Stimulated activated CD4-positive, alpha-beta T cell treated with anti-CD3 and anti-CD28 coated beads, TNF-alpha, amount 100 ng/mL, for 1 hour (primary cell): ENCODE measurements around the gene EXOC1.
"Not testable (repeated sequence)": the region's sequence is repeated elsewhere in the genome, so short reads cannot be mapped to it uniquely, and the experiment has no call there.

Source experiments
- DNase-seq, 3 donors: peaks; one replicate each; pipeline ENCODE4 v3.0.0-alpha.2; 2020; ENCODE audit warnings: low read depth in 3 of 3, low spot score in 1 of 3

EXOC1 gene, protein sequence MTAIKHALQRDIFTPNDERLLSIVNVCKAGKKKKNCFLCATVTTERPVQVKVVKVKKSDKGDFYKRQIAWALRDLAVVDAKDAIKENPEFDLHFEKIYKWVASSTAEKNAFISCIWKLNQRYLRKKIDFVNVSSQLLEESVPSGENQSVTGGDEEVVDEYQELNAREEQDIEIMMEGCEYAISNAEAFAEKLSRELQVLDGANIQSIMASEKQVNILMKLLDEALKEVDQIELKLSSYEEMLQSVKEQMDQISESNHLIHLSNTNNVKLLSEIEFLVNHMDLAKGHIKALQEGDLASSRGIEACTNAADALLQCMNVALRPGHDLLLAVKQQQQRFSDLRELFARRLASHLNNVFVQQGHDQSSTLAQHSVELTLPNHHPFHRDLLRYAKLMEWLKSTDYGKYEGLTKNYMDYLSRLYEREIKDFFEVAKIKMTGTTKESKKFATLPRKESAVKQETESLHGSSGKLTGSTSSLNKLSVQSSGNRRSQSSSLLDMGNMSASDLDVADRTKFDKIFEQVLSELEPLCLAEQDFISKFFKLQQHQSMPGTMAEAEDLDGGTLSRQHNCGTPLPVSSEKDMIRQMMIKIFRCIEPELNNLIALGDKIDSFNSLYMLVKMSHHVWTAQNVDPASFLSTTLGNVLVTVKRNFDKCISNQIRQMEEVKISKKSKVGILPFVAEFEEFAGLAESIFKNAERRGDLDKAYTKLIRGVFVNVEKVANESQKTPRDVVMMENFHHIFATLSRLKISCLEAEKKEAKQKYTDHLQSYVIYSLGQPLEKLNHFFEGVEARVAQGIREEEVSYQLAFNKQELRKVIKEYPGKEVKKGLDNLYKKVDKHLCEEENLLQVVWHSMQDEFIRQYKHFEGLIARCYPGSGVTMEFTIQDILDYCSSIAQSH

DNA sequence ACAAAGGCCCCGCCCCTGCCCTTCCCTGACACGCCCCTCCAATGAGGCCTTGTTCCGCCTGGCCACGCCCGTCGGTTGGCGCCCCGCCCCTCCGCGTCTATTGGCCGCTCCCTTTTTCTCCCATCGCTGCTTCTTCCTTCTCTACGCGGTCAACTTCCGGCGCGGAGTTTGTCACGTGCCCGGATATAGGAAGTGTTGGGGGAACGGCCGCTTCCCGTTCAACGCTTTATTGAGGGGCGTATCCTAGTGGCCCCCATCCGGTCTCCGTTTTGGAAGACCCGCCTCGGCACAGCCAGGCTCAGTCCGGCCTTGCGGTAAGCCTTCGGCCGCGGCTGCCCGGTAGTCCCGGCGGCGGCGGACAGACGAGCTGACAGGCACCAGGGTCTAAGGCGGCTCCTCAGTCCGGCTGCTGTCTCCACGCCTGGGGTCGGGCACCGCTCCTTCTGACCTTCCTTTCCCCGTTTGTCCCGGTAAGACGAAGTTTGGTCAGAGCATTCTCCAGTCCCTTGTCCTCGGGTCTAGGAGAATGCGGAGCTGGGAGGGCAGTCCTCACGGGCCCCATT is at the start of gene EXOC1:
Gene EXOC1, plus strand, starts transcription at position 165 of the 563 bp plus-strand sequence. CDS start 4,676 bp downstream, outside the sequence.
- peak; percentile 84 to 98 (median 92) for DNase-seq

DNA sequence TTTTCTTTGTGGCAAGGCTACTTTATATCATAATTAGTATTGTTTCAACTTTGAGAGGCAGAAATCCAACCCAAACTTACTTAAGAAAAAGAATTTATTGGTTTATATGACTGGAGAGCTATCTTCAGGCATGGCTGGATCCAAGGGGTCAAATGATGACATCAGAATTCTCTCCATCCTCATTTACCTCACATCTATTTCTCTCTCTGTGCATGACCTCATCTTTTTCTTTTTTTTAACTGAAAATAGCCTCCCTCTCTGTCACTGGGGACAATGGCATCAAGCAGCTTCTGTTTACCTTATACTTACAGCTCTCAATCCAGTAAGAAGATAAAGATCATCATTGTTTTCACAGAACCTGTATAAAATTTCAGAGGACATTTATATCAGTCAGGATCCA is 45.9 kb upstream of the EXOC1 start:
- no peak for DNase-seq

DNA sequence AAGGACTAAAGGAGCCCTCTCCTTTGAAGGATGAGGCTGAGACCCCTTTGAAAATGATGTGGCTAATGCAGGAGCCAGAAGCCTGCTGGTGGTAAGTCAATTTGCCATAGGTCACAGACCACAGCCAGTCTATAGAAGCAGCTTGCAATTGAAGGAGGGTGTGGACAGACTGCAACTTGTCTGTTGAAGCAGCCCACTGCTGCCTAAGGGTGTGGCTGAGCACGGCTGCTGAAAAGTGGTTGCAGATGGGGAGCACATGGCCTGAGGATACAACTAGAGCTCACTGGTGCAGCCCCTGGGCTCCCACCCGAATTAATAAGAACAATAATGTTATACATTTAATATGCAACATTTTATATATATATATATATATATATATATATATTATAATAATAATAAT is 45.3 kb upstream of the EXOC1 start:
- no peak for DNase-seq

DNA sequence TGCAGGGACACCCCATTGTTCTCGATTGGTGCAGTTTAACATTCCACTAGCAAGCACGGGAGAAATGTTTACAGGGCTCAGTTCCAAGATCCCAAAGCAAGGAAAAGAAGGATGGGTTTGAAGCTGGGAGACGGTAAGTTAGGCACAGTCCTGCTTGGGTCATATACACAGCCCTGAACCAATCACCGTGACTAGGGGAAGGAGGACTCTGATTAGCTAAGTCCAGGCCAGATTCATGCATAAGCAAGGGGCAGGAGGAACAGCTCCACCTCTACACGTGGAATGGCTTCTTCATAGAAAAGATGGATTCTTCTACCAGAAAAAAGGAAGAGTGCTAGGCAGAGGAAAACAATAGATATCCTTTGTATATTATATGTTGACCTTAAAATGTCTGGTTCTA is 44.8 kb upstream of the EXOC1 start:
- DNase-seq = no peak

DNA sequence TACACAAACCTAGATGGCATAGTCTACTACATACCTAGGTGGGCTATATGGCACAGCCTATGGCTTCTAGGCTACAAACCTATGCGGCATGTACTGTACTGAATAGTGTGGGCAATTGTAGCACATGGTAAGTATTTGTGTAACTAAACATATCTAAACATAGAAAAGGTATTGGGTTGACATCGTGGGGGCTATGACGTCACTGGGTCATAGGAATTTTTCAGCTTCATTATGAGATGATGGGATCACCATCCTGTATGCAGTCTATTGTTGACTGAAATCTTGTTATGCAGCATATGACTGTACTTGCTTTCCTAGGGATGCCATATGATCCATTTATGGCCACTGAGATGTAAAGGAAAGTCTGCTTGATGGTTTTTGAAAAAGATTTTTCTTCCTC is 35.8 kb upstream of the EXOC1 start:
- DNase-seq = no peak

DNA sequence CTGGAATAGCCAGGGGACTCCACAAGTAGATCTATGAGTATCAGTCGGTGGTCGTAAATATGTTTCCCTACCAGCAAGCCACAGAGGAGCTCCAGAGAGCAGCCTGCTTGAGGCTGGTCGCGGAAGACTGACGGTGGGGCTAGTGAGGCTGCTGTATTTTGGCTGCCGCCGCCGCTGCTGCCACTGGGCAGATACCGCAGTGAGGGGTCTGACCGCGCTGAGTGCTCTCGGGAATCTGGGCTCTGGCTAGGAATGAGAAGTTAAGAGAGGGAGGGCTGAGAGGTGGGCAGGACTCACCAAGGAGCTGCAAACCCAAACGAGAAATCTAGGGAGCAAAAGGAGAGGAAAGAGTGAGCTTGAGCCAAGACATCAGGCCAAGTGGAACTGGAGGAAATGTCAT is 33.8 kb upstream of the EXOC1 start, which contains the start of gene EXOC1L:
Gene EXOC1L, plus strand, starts transcription at position 157 of the 400 bp plus-strand sequence. Its CDS starts 237 bp downstream, at position 394.
- no peak for DNase-seq

DNA sequence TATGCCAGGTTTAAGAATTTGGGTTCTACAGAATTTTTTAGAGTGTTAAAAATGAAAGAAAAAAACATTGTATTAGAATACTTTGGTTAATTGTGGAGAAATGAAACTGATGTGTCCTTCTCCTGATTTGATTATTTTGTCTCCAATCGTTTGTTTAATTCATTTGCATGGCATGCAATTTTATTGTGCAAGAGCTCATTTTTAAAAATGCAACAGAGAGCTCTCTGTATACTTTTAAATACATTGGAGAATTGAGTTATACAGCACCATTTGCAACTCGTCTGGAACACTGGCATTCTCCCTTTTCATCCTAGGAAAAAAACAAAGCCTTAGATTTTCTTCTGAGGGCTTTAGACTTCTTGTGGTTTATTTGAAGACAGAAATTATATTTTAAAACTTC is 33.2 kb upstream of the EXOC1 start:
- no peak for DNase-seq

DNA sequence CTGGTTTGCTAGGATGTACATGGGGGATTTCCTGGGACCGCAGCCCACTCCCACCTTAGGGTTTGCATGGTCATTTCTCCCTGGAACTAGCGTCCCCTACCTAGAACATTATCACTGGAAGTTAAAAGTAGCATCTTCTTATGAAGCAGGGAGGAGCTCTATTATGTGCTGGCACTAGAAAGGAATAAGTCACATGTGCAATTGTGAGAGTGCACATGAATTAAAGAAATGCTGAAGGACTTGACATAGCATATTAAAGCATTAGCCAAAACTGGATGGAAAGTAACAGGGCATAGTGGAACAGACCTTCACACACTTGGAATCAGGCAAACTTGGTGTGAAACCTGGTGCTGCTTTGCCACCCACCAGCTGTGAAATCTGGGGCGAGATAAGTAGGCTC is 31.1 kb upstream of the EXOC1 start:
- no peak for DNase-seq

DNA sequence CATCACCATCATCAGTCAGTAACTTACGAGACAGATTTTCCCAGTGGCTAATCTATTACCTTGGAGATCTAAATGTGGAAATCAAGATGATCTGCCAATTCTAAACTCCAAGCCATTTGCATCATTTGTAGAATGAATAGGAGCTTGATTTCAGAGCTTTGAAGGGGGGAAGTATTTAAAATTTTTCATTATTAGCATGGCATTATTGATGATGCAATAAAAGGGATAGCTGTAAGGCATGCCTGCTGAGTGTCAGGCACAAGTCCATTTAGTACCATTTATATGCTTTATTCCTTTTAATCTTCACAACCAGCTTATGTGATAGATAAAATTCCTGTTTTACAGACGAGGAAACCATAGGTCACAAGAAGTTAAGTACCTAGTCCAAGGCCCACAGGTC is 28.6 kb upstream of the EXOC1 start:
- no peak for DNase-seq

DNA sequence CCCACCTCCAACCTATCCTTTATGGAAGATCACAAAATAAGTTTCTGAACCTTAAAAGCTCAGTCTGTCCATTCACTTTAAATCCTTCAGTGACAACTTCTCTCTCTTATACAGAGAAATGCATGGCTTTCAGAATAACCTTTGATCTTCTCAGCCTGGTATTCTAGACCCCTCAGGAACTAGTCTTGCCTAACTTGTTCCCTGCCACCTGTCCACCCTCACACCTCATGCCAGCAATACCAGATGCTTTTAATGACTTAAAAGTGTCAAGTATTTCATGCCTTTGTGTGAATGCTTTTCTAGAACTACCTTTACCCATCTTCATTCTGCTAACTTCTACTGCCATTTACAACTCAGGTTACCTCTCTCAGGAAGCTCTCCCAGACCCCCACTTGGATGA is 26.5 kb upstream of the EXOC1 start:
- no peak for DNase-seq

DNA sequence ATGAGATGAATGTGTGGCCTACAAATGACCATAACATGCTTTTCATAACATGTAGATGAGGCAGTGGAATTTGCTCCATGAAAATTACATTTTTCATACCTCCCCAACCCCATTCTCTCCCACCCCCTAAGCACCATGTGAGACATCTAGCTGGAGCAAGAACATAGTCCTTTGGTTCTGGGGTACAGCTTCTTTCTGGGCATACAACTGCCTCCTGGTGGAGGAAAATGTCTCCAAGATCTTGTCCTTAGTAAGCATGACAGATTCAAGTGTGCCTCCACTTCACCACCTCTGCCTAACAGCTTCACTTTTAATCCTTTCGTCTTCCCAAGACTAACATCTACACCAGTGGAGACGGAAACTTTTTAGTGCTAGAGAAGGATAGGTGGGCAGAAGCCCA is 25.9 kb upstream of the EXOC1 start:
- DNase-seq = no peak

DNA sequence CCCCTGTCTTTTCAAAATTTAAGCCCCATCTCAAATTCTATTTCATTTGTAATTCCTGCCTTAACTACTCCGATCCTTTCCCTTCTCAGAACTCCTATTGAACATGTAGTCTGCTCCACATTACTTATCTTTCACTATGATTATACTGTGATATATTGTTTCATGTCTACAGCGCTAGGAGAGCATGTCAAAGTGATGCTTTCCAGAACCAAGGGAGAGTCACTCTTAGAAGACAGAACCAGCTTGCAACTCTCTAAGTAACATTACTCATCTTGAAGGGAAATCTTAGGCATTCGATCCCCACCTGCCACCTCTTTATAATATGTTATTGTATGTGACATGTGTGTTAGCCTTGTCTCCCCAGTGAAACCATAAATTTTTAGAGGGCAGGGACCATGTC is 23.4 kb upstream of the EXOC1 start:
- DNase-seq = no peak

DNA sequence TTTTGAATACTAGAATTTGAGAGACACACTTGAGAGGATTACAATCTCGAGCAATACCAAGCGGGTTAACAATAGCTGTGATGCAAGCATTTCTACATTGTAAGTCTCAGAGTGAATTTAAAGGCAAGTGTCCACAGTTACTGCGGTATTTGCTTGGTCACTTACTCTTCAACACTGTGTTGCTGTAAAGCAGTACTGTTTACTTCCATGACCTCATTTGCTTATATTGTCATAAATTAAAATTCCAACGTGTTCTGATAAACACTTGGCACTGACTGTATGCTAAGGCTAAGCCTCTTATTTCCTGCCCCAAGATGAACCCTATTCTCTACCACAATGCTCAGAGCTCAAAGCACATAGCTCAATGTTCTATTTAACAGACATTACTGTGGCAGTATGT is 22.7 kb upstream of the EXOC1 start:
- no peak for DNase-seq

DNA sequence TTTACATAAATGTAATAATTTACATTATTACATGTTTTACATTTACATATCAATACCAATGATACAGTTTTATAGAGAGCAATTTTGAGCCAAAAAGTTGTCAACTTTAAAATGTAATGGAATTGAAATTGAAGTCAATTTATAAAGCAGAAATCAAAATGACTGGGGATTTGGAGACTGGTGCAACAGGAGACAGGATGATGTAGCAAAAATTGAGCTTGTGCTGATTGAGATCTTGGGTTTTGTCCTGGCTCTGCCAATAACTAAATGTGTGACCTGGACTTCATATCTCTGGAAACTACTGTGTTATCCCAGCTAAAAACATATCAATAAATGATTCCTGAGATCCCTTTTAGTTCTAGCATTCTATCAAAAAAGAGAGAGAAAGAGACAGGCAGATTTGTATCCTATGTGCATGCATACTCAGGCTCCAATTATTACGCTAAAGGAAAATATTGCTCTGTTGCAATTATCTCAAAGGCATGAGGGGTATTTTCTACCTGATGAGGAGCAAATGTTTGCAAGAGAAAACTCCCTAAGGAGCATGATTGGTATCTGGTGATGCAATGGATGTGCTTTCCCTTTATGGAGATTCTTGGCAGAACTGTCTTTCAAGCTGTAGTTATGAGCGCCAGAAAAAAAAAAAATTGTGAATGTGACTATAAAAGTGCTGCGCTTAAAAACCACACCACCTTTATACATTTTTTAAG is 19.2 kb upstream of the EXOC1 start:
- DNase-seq = no peak

DNA sequence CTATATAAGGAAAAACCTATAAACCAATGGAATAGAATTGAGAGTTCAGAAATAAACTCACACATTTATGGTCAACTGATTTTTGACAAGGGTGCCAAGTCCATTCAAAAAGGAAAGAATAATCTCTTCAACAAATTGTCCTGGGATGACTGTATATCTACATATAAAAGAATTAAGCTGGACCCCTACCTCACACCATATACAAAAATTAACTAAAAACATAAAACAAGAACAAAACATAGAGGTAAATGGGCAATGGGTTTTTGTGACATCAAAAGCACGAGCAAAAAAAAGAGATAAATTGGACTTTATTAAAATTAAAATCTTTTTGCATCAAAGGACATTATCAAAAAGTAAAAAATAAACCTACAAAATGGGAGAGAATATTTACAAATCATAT is 15.5 kb upstream of the EXOC1 start:
- no peak for DNase-seq

DNA sequence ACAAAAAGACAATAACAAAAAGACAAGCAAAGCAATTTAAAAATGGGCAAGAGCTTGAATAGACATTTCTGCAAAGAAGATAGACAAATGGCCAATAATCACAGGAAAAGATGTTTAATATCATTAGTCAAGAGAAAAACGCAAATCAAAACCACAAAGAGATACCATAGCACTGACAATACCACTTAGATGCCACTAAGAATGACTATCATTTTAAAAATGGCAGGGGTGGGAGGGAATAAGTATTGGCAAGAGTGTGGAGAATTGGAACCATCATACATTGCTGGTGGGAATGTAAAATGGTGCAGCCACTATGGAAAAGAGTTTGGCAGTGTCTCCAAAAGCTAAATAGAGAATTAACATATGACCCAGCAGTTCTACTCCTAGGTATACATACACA is 15.1 kb upstream of the EXOC1 start:
- no peak for DNase-seq

DNA sequence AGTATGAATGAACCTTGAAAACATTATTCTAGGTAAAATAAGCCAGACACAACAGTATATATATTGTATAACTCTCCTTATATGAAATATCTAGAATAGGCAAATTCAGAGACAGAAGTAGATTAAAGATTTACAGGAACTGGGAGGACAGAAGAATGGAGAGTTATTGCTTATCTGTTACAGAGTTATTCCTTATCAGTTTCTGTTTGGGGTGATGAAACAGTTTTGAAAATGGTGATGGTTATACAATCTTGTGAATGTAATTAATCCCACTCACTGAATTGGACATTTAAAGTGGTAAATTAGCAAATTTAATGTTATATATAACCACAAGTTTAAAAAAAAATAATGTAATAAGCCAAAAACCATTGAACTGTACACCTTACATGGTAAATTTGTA is 14.5 kb upstream of the EXOC1 start:
- DNase-seq = no peak

DNA sequence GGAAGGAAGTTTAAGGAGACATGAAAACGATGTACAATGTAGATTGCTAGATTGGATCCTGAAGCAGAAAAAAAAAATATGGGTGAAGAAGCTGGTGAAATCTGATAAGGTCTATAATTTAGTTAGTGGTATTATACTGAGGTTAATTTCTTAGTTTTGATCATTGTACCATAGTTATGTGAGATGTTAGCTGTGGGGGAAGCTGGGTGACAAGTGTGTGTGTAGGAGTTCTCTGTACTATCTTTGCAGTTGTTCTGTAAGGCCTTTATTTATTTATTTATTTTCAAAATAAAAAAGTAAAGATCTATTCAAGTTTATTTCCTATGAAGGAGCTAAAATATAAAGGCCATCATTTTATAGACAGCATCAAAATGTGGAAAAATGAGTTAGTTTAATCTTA is 12.5 kb upstream of the EXOC1 start:
- DNase-seq = no peak

DNA sequence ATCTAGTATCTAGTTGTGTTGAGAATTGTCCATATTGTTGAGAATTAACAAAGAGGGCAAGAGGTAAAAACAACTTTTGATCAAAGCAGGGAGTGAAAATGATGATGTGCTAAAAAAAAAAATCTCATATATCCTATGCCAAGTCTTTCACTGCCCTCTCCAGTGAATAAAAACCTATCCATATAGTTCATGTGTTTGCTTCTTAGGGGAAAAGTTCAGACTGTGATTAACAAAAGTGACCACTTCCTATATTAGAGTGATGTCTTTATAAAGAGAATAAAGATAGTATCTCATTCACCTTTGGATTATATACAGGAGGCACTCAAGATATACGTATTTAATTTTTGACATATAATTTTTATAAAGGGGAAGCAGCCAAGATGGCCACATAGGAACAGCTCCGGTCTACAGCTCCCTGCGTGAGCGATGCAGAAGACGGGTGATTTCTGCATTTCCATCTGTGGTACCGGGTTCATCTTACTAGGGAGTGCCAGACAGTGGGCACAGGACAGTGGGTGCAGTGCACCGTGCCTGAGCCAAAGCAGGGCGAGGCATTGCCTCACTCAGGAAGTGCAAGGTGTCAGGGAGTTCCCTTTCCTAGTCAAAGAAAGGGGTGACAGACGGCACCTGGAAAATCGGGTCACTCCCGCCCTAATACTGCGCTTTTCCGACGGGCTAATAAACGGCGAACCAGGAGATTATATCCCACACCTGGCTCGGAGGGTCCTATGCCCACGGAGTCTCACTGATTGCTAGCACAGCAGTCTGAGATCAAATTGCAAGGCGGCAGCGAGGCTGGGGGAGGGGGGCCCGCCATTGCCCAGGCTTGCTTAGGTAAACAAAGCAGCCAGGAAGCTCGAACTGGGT is 11.8 kb upstream of the EXOC1 start:
- DNase-seq = not testable (repeated sequence)

DNA sequence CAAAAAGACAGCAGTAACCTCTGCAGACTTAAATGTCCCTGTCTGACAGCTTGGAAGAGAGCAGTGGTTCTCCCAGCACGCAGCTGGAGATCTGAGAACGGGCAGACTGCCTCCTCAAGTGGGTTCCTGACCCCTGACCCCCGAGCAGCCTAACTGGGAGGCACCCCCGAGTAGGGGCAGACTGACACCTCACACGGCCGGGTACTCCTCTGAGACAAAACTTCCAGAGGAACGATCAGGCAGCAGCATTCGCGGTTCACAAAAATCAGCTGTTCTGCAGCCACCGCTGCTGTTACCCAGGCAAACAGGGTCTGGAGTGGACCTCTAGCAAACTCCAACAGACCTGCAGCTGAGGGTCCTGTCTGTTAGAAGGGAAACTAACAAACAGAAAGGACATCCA is 11.1 kb upstream of the EXOC1 start:
- not testable (repeated sequence) for DNase-seq
